ENCODE data around the gene PEPD. TPM values are rescaled to one million over a fixed set of nuclear protein-coding genes. Genes with fewer than 3 reads are reported as not detected.

PEPD gene
- total RNA-seq, 1 experiment from 2014 or later = 116 TPM

- Mint-ChIP-seq H3K4me3 (ENCODE audit: unreplicated experiment) (peak overlapping the region; percentile 95), H3K27me3 (ENCODE audit: insufficient read depth, unreplicated experiment) (no peaks in the 10 kb centered on the region), H3K36me3 (ENCODE audit: insufficient read depth, unreplicated experiment) (peaks cover 16% of the 10 kb centered on the region), H3K27ac (ENCODE audit: unreplicated experiment) (peak overlapping the region; percentile 37), H3K4me1 (ENCODE audit: low read depth, unreplicated experiment) (peaks cover 14% of the 10 kb centered on the region), H3K9me3 (ENCODE audit: unreplicated experiment) (no peaks in the 10 kb centered on the region)
- H3K36me3 ChIP-seq (ENCODE audit: control insufficient read depth, insufficient read depth, low read length) = peaks cover 2% of the 10 kb centered on the region; the same call in 1 of the 2 replicates
- DNase-seq = no peak
- TF ChIP-seq CTCF (IDR thresholded peaks at IDR 0.05; ENCODE audit: insufficient read depth in 1 of 2, low read depth in 1 of 2, low read length in 1 of 2, severe bottlenecking in 1 of 2, unreplicated experiment in 1 of 2) = no peak
- TSS peak; percentile 61 for BruUV-seq (replicated peaks)
- intact Hi-C loops (cut with micrococcal nuclease; ENCODE audit: unreplicated experiment) = no loop called here
- H3K4me3 ChIP-seq (ENCODE audit: low read depth, low read length) = peak overlapping the region; percentile 96
- H3K27me3 ChIP-seq (replicated peaks; ENCODE audit: control insufficient read depth, insufficient read depth, low read length) = no peaks in the 10 kb centered on the region
- H3K4me1 ChIP-seq = peaks cover 16% of the 10 kb centered on the region
- POLR2A ChIA-PET = interaction anchor here (0.8 kb wide), 1 partner anchor 32 kb away, joined by 4 read pairs; no protein-coding TSS in a partner anchor
- H3K9me3 ChIP-seq = no peaks in the 10 kb centered on the region
- CTCF ChIA-PET = interaction anchor here (1.1 kb wide), 1 partner anchor 104 kb away, joined by 3 read pairs; no protein-coding TSS in a partner anchor
Measured at GRCh38 chr19:33520048-33520643, 1.4 kb downstream of the PEPD start.

- no peaks in the 10 kb centered on the region for H3K9me3 Mint-ChIP-seq (ENCODE audit: unreplicated experiment)
- Histone ChIP-seq H3K27me3 (replicated peaks; ENCODE audit: control insufficient read depth, insufficient read depth, low read length) (no peaks in the 10 kb centered on the region), H3K4me1 (peaks cover 16% of the 10 kb centered on the region), H3K4me3 (ENCODE audit: low read depth, low read length) (no peak overlapping the region), H3K9me3 (no peaks in the 10 kb centered on the region), H3K36me3 (ENCODE audit: control insufficient read depth, insufficient read depth, low read length) (peaks cover 2% of the 10 kb centered on the region; the same call in 1 of the 2 replicates)
- no peak for TF ChIP-seq CTCF (IDR thresholded peaks at IDR 0.05; ENCODE audit: insufficient read depth in 1 of 2, low read depth in 1 of 2, low read length in 1 of 2, severe bottlenecking in 1 of 2, unreplicated experiment in 1 of 2)
- peaks cover 19% of the 10 kb centered on the region for H3K36me3 Mint-ChIP-seq (ENCODE audit: insufficient read depth, unreplicated experiment)
- no peak overlapping the region for H3K27ac Mint-ChIP-seq (ENCODE audit: unreplicated experiment)
- CTCF ChIA-PET = interaction anchor here (0.6 to 1.1 kb wide), 2 partner anchors 103 to 264 kb away, joined by 3 to 7 read pairs; no protein-coding TSS in a partner anchor
- intact Hi-C loops (cut with micrococcal nuclease; ENCODE audit: unreplicated experiment) = no loop called here
- BruUV-seq (replicated peaks) = no TSS peak
- POLR2A ChIA-PET = no interaction called here
- peaks cover 14% of the 10 kb centered on the region for H3K4me1 Mint-ChIP-seq (ENCODE audit: low read depth, unreplicated experiment)
- H3K4me3 Mint-ChIP-seq (ENCODE audit: unreplicated experiment) = peak overlapping the region; percentile 95
- no peak for DNase-seq
- H3K27me3 Mint-ChIP-seq (ENCODE audit: insufficient read depth, unreplicated experiment) = no peaks in the 10 kb centered on the region
Measured at GRCh38 chr19:33519416-33519815, 2.2 kb downstream of the PEPD start.

GRCh38 chr19:33518541-33518940 lies 3.0 kb downstream of the PEPD start:
- BruUV-seq (replicated peaks) = no TSS peak
- no peaks in the 10 kb centered on the region for H3K9me3 ChIP-seq
- H3K27me3 ChIP-seq (replicated peaks; ENCODE audit: control insufficient read depth, insufficient read depth, low read length) = no peaks in the 10 kb centered on the region
- no peak for TF ChIP-seq CTCF (IDR thresholded peaks at IDR 0.05; ENCODE audit: insufficient read depth in 1 of 2, low read depth in 1 of 2, low read length in 1 of 2, severe bottlenecking in 1 of 2, unreplicated experiment in 1 of 2)
- Mint-ChIP-seq H3K4me3 (ENCODE audit: unreplicated experiment) (no peak overlapping the region), H3K27me3 (ENCODE audit: insufficient read depth, unreplicated experiment) (no peaks in the 10 kb centered on the region), H3K36me3 (ENCODE audit: insufficient read depth, unreplicated experiment) (peaks cover 25% of the 10 kb centered on the region), H3K9me3 (ENCODE audit: unreplicated experiment) (no peaks in the 10 kb centered on the region), H3K4me1 (ENCODE audit: low read depth, unreplicated experiment) (peaks cover 14% of the 10 kb centered on the region), H3K27ac (ENCODE audit: unreplicated experiment) (peak overlapping the region; percentile 41)
- intact Hi-C loops (cut with micrococcal nuclease; ENCODE audit: unreplicated experiment) = no loop called here
- peaks cover 2% of the 10 kb centered on the region; the same call in 1 of the 2 replicates for H3K36me3 ChIP-seq (ENCODE audit: control insufficient read depth, insufficient read depth, low read length)
- POLR2A ChIA-PET = interaction anchor here (0.7 kb wide), 1 partner anchor 54 kb away, joined by 3 read pairs; no protein-coding TSS in a partner anchor
- no peak overlapping the region for H3K4me3 ChIP-seq (ENCODE audit: low read depth, low read length)
- no peak for DNase-seq
- CTCF ChIA-PET = no interaction called here
- peaks cover 16% of the 10 kb centered on the region for H3K4me1 ChIP-seq
